Thoracic aorta (tissue), 2 donors: ENCODE data around the gene CLSTN1. TPM values are rescaled to one million over a fixed set of nuclear protein-coding genes. Genes with fewer than 3 reads are reported as not detected.

Experiments
- ATAC-seq: fragments of 150-250 bp; one replicate; pipeline ENCODE4 v1.8.0; 2017; ENCODE audit warnings: low read depth; ENCODE audit not compliant: insufficient number of reproducible peaks, low FRiP score
- DNase-seq: peaks from one replicate; pipeline ENCODE4 v3.0.0-alpha.2; 2020; ENCODE audit warnings: low spot score
- H3K27ac ChIP-seq, 2 donors: fragments of 200-600 bp; sonication (generic); 1 replicate in 1 of 2; 2 replicates in 1 of 2; pipeline ENCODE4 v1.5.1; 2016; ENCODE audit warnings: mild to moderate bottlenecking in 2 of 2, moderate library complexity in 2 of 2
- H3K27me3 ChIP-seq: fragments of 200-600 bp; sonication (generic); replicated peaks from 2 replicates; pipeline ENCODE4 v1.6.0; 2016; ENCODE audit warnings: mild to moderate bottlenecking; ENCODE audit not compliant: insufficient read depth
- H3K36me3 ChIP-seq: fragments of 200-600 bp; sonication (generic); one replicate; pipeline ENCODE4 v1.5.1; 2016
- H3K4me1 ChIP-seq, 2 donors: fragments of 200-600 bp; sonication (generic); 1 replicate in 1 of 2; 2 replicates in 1 of 2; pipeline versions ENCODE4 v1.5.1 to v1.6.0; 2016; ENCODE audit warnings: low read depth in 2 of 2, mild to moderate bottlenecking in 1 of 2; ENCODE audit not compliant: control insufficient read depth in 1 of 2
- H3K4me3 ChIP-seq: fragments of 200-600 bp; sonication (generic); 2 replicates; pipeline ENCODE4 v1.5.1; 2016; ENCODE audit warnings: mild to moderate bottlenecking
- H3K9me3 ChIP-seq: fragments of 200-600 bp; sonication (generic); 2 replicates; pipeline ENCODE4 v1.5.1; 2016
- CTCF ChIP-seq: fragments of 200-600 bp; sonication (generic); IDR thresholded peaks from one replicate; pipeline ENCODE4 v1.5.1; 2019; ENCODE audit warnings: antibody characterized with exemption
- total RNA-seq, 2 donors: library from RNA; depleted of rRNA; stranded (reverse); fragments of >200 nt; gene quantifications; one replicate each; pipeline versions ENCODE4 v1.1.0 to v1.2.3, GENCODE V29; 2016

The CLSTN1 gene
- total RNA-seq, 2 donors from 2014 or later = 78.6 to 81.9 TPM

GRCh38 chr1:9865724-9866123, 42.0 kb upstream of the CLSTN1 start:
- no peaks in the 10 kb centered on the region for H3K27me3 ChIP-seq
- DNase-seq = no peak
- no peak for TF ChIP-seq CTCF
- H3K27ac ChIP-seq = no peak overlapping the region
- H3K9me3 ChIP-seq = no peaks in the 10 kb centered on the region
- no peak overlapping the region for H3K4me3 ChIP-seq
- no peak for ATAC-seq
- H3K4me1 ChIP-seq = no peaks in the 10 kb centered on the region
- peaks cover 14% of the 10 kb centered on the region for H3K36me3 ChIP-seq

GRCh38 chr1:9863371-9863770, 39.6 kb upstream of the CLSTN1 start:
- H3K36me3 ChIP-seq = peaks cover 3% of the 10 kb centered on the region

GRCh38 chr1:9861360-9861759, 37.6 kb upstream of the CLSTN1 start:
- Histone ChIP-seq H3K27me3 (no peaks in the 10 kb centered on the region), H3K4me3 (no peak overlapping the region), H3K4me1 (no peaks in the 10 kb centered on the region), H3K27ac (no peak overlapping the region), H3K36me3 (peaks cover 3% of the 10 kb centered on the region), H3K9me3 (no peaks in the 10 kb centered on the region)
- DNase-seq = no peak
- no peak for ATAC-seq
- TF ChIP-seq CTCF = no peak

More at GRCh38 chr1:9863371-9863770, 39.6 kb upstream of the CLSTN1 start:
- H3K27me3 ChIP-seq = no peaks in the 10 kb centered on the region
- TF ChIP-seq CTCF = no peak
- H3K4me3 ChIP-seq = no peak overlapping the region
- DNase-seq (no peak), ATAC-seq (no peak)
- no peaks in the 10 kb centered on the region for H3K4me1 ChIP-seq
- no peak overlapping the region for H3K27ac ChIP-seq
- H3K9me3 ChIP-seq = no peaks in the 10 kb centered on the region

DNA sequence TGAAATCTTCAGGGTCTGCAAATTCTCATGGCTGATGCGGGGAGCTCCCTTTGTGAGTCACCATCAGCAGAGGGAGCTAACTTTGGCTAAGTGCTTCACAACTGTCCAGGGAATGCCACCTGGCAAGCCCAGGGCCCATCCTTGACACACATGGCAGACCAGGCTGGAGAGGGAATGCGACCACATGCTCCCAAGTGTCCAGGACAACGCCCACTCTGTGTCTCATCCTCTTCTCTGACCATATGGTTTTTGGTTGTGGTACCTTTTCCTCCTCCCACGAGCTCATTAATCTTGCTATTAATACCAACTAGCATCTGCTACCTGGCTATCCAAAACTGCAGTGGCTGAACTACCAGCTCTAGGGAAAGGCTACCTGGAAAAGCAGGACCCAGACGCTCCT, 37.1 kb upstream of the CLSTN1 start:
- H3K9me3 ChIP-seq = no peaks in the 10 kb centered on the region
- no peak for DNase-seq
- H3K27me3 ChIP-seq = no peaks in the 10 kb centered on the region
- H3K27ac ChIP-seq = no peak overlapping the region
- TF ChIP-seq CTCF = no peak
- H3K36me3 ChIP-seq = peaks cover 3% of the 10 kb centered on the region
- H3K4me3 ChIP-seq = no peak overlapping the region
- no peak for ATAC-seq
- no peaks in the 10 kb centered on the region for H3K4me1 ChIP-seq

DNA sequence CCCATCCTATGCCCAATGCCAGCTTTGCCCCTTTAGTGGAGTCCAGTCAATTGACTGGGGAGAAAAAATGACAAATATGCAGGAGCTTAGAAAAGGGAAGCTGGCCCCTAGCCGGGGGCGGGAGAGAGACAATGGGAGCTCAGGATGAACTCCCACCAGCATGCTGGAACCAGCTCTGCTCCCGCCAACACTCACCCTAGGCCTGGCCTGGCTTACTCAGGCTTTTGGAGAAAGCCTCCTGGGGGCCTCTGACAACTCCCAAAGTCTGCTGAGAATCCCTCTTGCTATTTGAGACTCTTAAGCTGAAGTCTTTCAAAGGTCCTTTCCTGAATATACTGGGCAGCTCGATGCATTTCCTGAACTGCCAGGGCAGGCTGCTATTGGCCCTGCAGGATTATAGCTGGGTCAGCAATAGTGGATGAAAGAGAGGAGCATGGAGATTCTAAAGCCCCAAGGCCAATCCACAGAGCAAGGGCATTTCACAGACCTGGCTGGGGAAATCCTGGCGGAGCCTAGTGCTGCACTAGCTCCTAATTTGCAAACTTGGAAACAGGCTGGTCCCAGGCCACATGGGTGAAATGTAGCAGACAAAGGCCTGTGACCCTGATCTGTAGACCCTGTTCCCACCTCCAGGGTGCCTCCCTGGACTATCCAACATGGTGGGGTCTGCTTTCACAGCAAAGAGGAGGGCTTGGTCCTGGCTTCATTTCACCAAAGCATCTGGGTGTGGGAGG, 35.7 kb upstream of the CLSTN1 start:
- Histone ChIP-seq H3K9me3 (no peaks in the 10 kb centered on the region), H3K4me3 (no peak overlapping the region), H3K36me3 (peaks cover 3% of the 10 kb centered on the region), H3K27me3 (no peaks in the 10 kb centered on the region), H3K4me1 (no peaks in the 10 kb centered on the region), H3K27ac (no peak overlapping the region)
- ATAC-seq = no peak
- no peak for TF ChIP-seq CTCF
- DNase-seq = no peak
